K562 (cell line): ENCODE data around the gene EXD2. TPM values are rescaled to one million over a fixed set of nuclear protein-coding genes. Genes with fewer than 3 reads are reported as not detected.

Experiments
- ATAC-seq: fragments of 200-7000 bp; cut with Tn5 transposase; 3 replicates; pipeline ENCODE4 v1.9.1; 2020; ENCODE audit warnings: moderate library complexity
- BruUV-seq: library from RNA; stranded (reverse); fragments of 400-500 nt; replicated peaks from 2 replicates; lab custom pipeline; 2021; lab: Mats Ljungman, UMichigan
- CTCF ChIA-PET: fragments of 300-600 bp; formaldehyde crosslinking; extraction: SDS; loops from one replicate; lab custom pipeline; 2021; ENCODE audit warnings: low intra/inter-chr PET ratio; lab: Yijun Ruan, JAX
- POLR2A ChIA-PET: fragments of 300-600, 350-650 bp; sonication (Branson Sonifier 250); formaldehyde crosslinking; extraction: SDS; loops from one replicate; lab custom pipeline; 2021; ENCODE audit warnings: antibody characterized with exemption, inconsistent platforms; lab: Yijun Ruan, JAX
- DNase-seq, 4 experiments: peaks; one replicate each; pipeline versions ENCODE4 v3.0.0 to v3.0.0-alpha.2; 2011 to 2018; ENCODE audit warnings: low spot score in 3 of 4, mixed read lengths in 3 of 4; ENCODE audit errors: extremely low read depth in 1 of 4
- FAIRE-seq: peaks from 2 replicates; lab custom pipeline; 2011; peaks lifted over from hg19 to GRCh38; lab: Jason Lieb, UNC
- H2AFZ ChIP-seq: 2 replicates; pipeline ENCODE4 v1.6.0; 2011; ENCODE audit warnings: low read depth, low read length, control low read depth, inconsistent platforms
- H3K27ac ChIP-seq: fragments of 200-600 bp; 3 replicates; pipeline ENCODE4 v1.8.0; 2011; ENCODE audit warnings: low read depth, mild to moderate bottlenecking, control low read depth, inconsistent platforms, low read length, moderate library complexity, mixed read lengths; ENCODE audit errors: extremely low read depth
- H3K27me3 ChIP-seq, 2 experiments: fragments of 300-600 bp in 1 of 2; 2 replicates in 1 of 2; 3 replicates in 1 of 2; pipeline versions ENCODE4 v1.6.0 to v1.8.0; 2011; ENCODE audit warnings: inconsistent platforms in 2 of 2, low read length in 2 of 2, mild to moderate bottlenecking in 1 of 2, mixed read lengths in 1 of 2, moderate library complexity in 1 of 2; ENCODE audit not compliant: control insufficient read depth in 2 of 2, insufficient read depth in 2 of 2
- H3K36me3 ChIP-seq: fragments of 300-600 bp; 3 replicates; pipeline ENCODE4 v1.8.0; 2011; ENCODE audit warnings: mild to moderate bottlenecking, low read length, inconsistent platforms; ENCODE audit not compliant: control insufficient read depth, insufficient read depth
- H3K4me1 ChIP-seq, 2 experiments: fragments of 200-600 bp in 1 of 2; replicated peaks in 1 of 2; 2 replicates in 1 of 2; 3 replicates in 1 of 2; pipeline versions ENCODE4 v1.5.1 to v1.8.0; 2011; ENCODE audit warnings: inconsistent platforms in 2 of 2, low read length in 2 of 2, mild to moderate bottlenecking in 1 of 2, mixed read lengths in 1 of 2, moderate library complexity in 1 of 2; ENCODE audit not compliant: control insufficient read depth in 2 of 2, insufficient read depth in 2 of 2
- H3K4me2 ChIP-seq: 2 replicates; pipeline ENCODE4 v1.6.1; 2011; ENCODE audit warnings: low read length, control low read depth, inconsistent platforms, mixed read lengths; ENCODE audit not compliant: insufficient read depth
- H3K4me3 ChIP-seq: fragments of 200-600 bp; sonication (generic), shearing (Covaris generic); 2 replicates; pipeline ENCODE4 v1.5.1; 2016; ENCODE audit warnings: control low read depth, inconsistent platforms
- H3K79me2 ChIP-seq: fragments of 200-600 bp; 3 replicates; pipeline ENCODE4 v1.8.0; 2011; ENCODE audit warnings: low read length, inconsistent platforms; ENCODE audit not compliant: control insufficient read depth, insufficient read depth
- H3K9ac ChIP-seq, 2 experiments: 2 replicates each; pipeline versions ENCODE4 v1.6.0 to v1.6.1; 2011; ENCODE audit warnings: low read depth in 2 of 2, low read length in 2 of 2, control low read depth in 1 of 2, inconsistent platforms in 1 of 2, mild to moderate bottlenecking in 1 of 2, mixed read lengths in 1 of 2; ENCODE audit not compliant: insufficient read depth in 1 of 2
- H3K9me1 ChIP-seq: one replicate; pipeline ENCODE4 v1.6.0; 2011; ENCODE audit warnings: inconsistent platforms, mild to moderate bottlenecking, low read length, moderate library complexity; ENCODE audit not compliant: control insufficient read depth, insufficient read depth
- H3K9me3 ChIP-seq: replicated peaks from 2 replicates; pipeline ENCODE4 v1.5.1; 2011; ENCODE audit warnings: low read depth, low read length, inconsistent platforms; ENCODE audit not compliant: control insufficient read depth, insufficient read depth
- H4K20me1 ChIP-seq: replicated peaks from 2 replicates; pipeline ENCODE4 v1.6.1; 2011; ENCODE audit warnings: low read length, inconsistent platforms, mixed read lengths; ENCODE audit not compliant: control insufficient read depth, insufficient read depth
- ARHGAP35 ChIP-seq: fragments of 450-650 bp; IDR thresholded peaks from 2 replicates; pipeline ENCODE4 v1.6.1; 2018; ENCODE audit not compliant: partially characterized antibody
- ARID1B ChIP-seq: fragments of 450-650 bp; IDR thresholded peaks from 2 replicates; pipeline ENCODE4 v1.6.1; 2016; ENCODE audit warnings: antibody characterized with exemption, mild to moderate bottlenecking, inconsistent platforms
- ARID2 ChIP-seq: fragments of 450-650 bp; IDR thresholded peaks from 2 replicates; pipeline ENCODE4 v1.6.1; 2017; ENCODE audit warnings: antibody characterized with exemption, mild to moderate bottlenecking
- BHLHE40 ChIP-seq: IDR thresholded peaks from 2 replicates; pipeline ENCODE4 v1.6.1; 2011; ENCODE audit warnings: low read length, improper control_type of control experiment
- BMI1 ChIP-seq: fragments of 150-350 bp; IDR thresholded peaks from 2 replicates; pipeline ENCODE4 v1.6.1; 2014; ENCODE audit warnings: low read length
- EZH2 ChIP-seq: IDR thresholded peaks from 2 replicates; pipeline ENCODE4 v1.6.1; 2012; ENCODE audit warnings: low read depth, mild to moderate bottlenecking, inconsistent platforms, low read length, borderline replicate concordance
- FIP1L1 ChIP-seq: fragments of 200-400 bp; formaldehyde crosslinking; IDR thresholded peaks from 2 replicates; pipeline ENCODE4 v1.6.1; 2018; ENCODE audit warnings: mild to moderate bottlenecking, low read depth, low read length; ENCODE audit not compliant: poor library complexity, severe bottlenecking
- FOXK1 ChIP-seq: sonication (generic); formaldehyde crosslinking; IDR thresholded peaks from 2 replicates; pipeline ENCODE4 v1.8.0; 2022; ENCODE audit warnings: missing genetic modification reagents, mild to moderate bottlenecking, borderline replicate concordance
- PHB2 ChIP-seq: fragments of 450-650 bp; IDR thresholded peaks from 2 replicates; pipeline ENCODE4 v1.6.1; 2017; ENCODE audit warnings: low read depth
- PHTF2 ChIP-seq: fragments of 250-450 bp; sonication (Bioruptor Pico); IDR thresholded peaks from 2 replicates; pipeline ENCODE4 v1.5.0; 2021; ENCODE audit warnings: mild to moderate bottlenecking
- POLR2G ChIP-seq: fragments of 200-400 bp; formaldehyde crosslinking; IDR thresholded peaks from 2 replicates; pipeline ENCODE4 v1.6.1; 2017; ENCODE audit warnings: low read depth, mild to moderate bottlenecking, antibody characterized with exemption, low read length, moderate library complexity
- PPARD ChIP-seq: fragments of 250-450 bp; sonication (Bioruptor Pico); IDR thresholded peaks from 2 replicates; pipeline ENCODE4 v1.8.0; 2022; ENCODE audit warnings: inconsistent platforms, mild to moderate bottlenecking, moderate library complexity
- SNRNP70 ChIP-seq: fragments of 200-400 bp; formaldehyde crosslinking; optimal IDR thresholded peaks from 2 replicates; pipeline ENCODE3; 2017; ENCODE audit warnings: low read depth, low read length
- THRAP3 ChIP-seq: fragments of 450-650 bp; IDR thresholded peaks from 2 replicates; pipeline ENCODE4 v1.6.1; 2016; ENCODE audit warnings: mild to moderate bottlenecking, inconsistent platforms, borderline replicate concordance
- ZBTB43 ChIP-seq: sonication (generic); formaldehyde crosslinking; IDR thresholded peaks from 2 replicates; pipeline ENCODE4 v1.8.0; 2023; ENCODE audit warnings: mild to moderate bottlenecking, missing genetic modification reagents
- WGBS: fragments of 100-300 bp; shearing (Covaris generic); methylation state at CpG from one replicate; pipeline ENCODE4 v1.1.6; 2016; ENCODE audit warnings: low coverage, mixed read lengths; ENCODE audit not compliant: insufficient coverage; ENCODE audit errors: missing lambda C conversion rate; 5-methylcytosine and 5-hydroxymethylcytosine counted together
- in situ Hi-C: fragments of 300-500 bp; cut with MboI; formaldehyde crosslinking; loops from 4 replicates; pipeline ENCODE4 v1.15.0; 2018; ENCODE audit warnings: inconsistent platforms, mixed read lengths
- intact Hi-C: fragments of 100-400 bp; cut with micrococcal nuclease; formaldehyde crosslinking; loops from 2 replicates; pipeline ENCODE4 v1.14.2; 2022
- polyA plus RNA-seq, 8 experiments: library from polyadenylated mRNA; depleted of rRNA in 4 of 8; stranded (reverse) in 5 of 8; unstranded in 3 of 8; fragments of >200 nt; fragmentation: Nextera tagmentation in 2 of 8; fragmentation: Illumina TruSeq in 1 of 8; extraction: Ambion mirVana in 2 of 8; extraction: Trizol in 1 of 8; gene quantifications; 2 replicates each; pipeline versions ENCODE4 v1.2.1 to v1.2.3, GENCODE V29; 2011 to 2014; ENCODE audit warnings: inconsistent platforms in 1 of 8, missing spikeins in 1 of 8
- total RNA-seq, 7 experiments: library from RNA; depleted of rRNA in 6 of 7; stranded (reverse); fragments of >200 nt in 6 of 7; fragmentation: Illumina TruSeq in 2 of 7; extraction: Trizol in 2 of 7; gene quantifications; 2 replicates each; pipeline versions ENCODE4 v1.2.1 to v1.2.3, GENCODE V29; 2011 to 2021; ENCODE audit warnings: low replicate concordance in 1 of 7

Gene EXD2
- total and polyA plus RNA-seq, 9 of the 15 experiments (the other 6 are each of a cell fraction or from before 2014, with no cell fraction given): 1.6 to 7.5 (median 3.7) TPM

GRCh38 chr14:69274321-69274720 lies 83.0 kb downstream of the EXD2 start:
- CTCF ChIA-PET: no interaction called here
- FAIRE-seq: no peak
- in situ Hi-C loops: loop anchor here (25.0 kb wide), 1 partner anchor 188 kb away; no protein-coding TSS in a partner anchor

More at GRCh38 chr14:69274321-69274720, 83.0 kb downstream of the EXD2 start:
- TF ChIP-seq FIP1L1: no peak
- TF ChIP-seq ARID1B: no peak
- no peak for TF ChIP-seq BMI1
- TF ChIP-seq ARID2: no peak
- no peak for TF ChIP-seq PPARD (CRISPR knock-in tag)
- no peak for TF ChIP-seq ZBTB43 (CRISPR knock-in tag)
- TF ChIP-seq SNRNP70: no peak
- TF ChIP-seq FOXK1 (CRISPR knock-in tag): no peak
- TF ChIP-seq THRAP3: no peak
- TF ChIP-seq EZH2: no peak
- no peak for TF ChIP-seq PHB2
- TF ChIP-seq PHTF2: no peak
- no peak for TF ChIP-seq BHLHE40
- TF ChIP-seq ARHGAP35: no peak
- no peak for TF ChIP-seq POLR2G
- Histone ChIP-seq H4K20me1 (no peaks in the 10 kb centered on the region), H2AFZ (no peak overlapping the region), H3K9me3 (no peaks in the 10 kb centered on the region), H3K4me2 (no peak overlapping the region), H3K4me3 (no peak overlapping the region), H3K4me1 (no peaks in the 10 kb centered on the region), H3K27me3 (peaks cover 10 to 26% of the 10 kb centered on the region in 2 experiments; a peak in 3 of 5 replicates), H3K9ac (no peak overlapping the region), H3K27ac (no peak overlapping the region), H3K36me3 (no peaks in the 10 kb centered on the region), H3K79me2 (no peaks in the 10 kb centered on the region), H3K9me1 (no peaks in the 10 kb centered on the region)
- POLR2A ChIA-PET: no interaction called here
- WGBS: 0% methylated on average over 2 of the region's 2 CpGs
- intact Hi-C loops: no loop called here
- ATAC-seq: no peak
- no peak for DNase-seq
- no TSS peak for BruUV-seq
